GM19193 (cell line): ENCODE data around the gene VAMP8.

Experiments
- POLR2A ChIP-seq: IDR thresholded peaks from 4 replicates; pipeline ENCODE4 v1.6.1; 2011; ENCODE audit not compliant: insufficient read depth, insufficient read length; ENCODE audit errors: extremely low read depth

Gene VAMP8

GRCh38 chr2:85623991-85624390 is 46.6 kb downstream of the VAMP8 start:
- TF ChIP-seq POLR2A: no peak

- TF ChIP-seq POLR2A: no peak
These were observed 51.3 kb downstream of the VAMP8 start for GRCh38 chr2:85628658-85629057.

GRCh38 chr2:85631316-85631715 is 53.9 kb downstream of the VAMP8 start:
- no peak for TF ChIP-seq POLR2A
